ENCODE data around the gene ST8SIA1. TPM values are rescaled to one million over a fixed set of nuclear protein-coding genes. Genes with fewer than 3 reads are reported as not detected.

The ST8SIA1 gene
- polyA plus RNA-seq, 1 of the 3 experiments (the other 2 are of a cell fraction), result 0.12 TPM

DNA sequence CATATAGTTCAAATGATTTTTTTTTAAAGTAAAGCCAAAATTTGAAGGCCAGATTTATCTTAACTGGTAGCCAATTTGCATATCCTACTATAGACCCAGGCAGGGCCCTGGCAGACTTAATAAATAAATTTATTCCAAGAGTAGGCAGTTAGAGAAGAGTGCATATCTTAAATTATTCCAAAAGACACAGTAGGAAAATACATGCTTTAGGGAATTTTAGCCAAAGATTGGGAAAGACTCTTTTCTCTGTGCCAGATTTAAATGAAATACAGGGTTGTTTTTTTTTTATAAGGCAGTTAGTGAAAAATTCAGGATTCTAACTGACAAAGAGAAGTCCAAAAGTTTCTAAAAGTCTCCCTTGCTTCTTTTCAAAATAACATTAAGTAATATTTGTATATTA, 65.5 kb downstream of the ST8SIA1 start:
- Histone ChIP-seq H3K4me3 (ENCODE audit: low read depth in 2 of 2, low read length in 1 of 2) (no peak overlapping the region), H2AFZ (ENCODE audit: low read depth) (no peak overlapping the region), H3K4me2 (no peak overlapping the region), H3K9me2 (no peaks in the 10 kb centered on the region), H3K27me3 (ENCODE audit: insufficient read depth) (no peaks in the 10 kb centered on the region), H3K36me3 (replicated peaks in 1 of 2; ENCODE audit: control insufficient read depth in 1 of 2, insufficient read depth in 2 of 2, low read length in 1 of 2) (no peaks in the 10 kb centered on the region), H4K20me1 (ENCODE audit: insufficient read depth) (no peaks in the 10 kb centered on the region), H3K9me3 (no peaks in the 10 kb centered on the region), H3K79me2 (ENCODE audit: insufficient read depth) (no peaks in the 10 kb centered on the region), H3F3A (replicated peaks; ENCODE audit: insufficient read depth) (no peaks in the 10 kb centered on the region), H3K9ac (no peak overlapping the region), H3K27ac (ENCODE audit: low read depth in 2 of 2, low read length in 1 of 2) (no peak overlapping the region), H3K4me1 (ENCODE audit: control insufficient read depth in 1 of 2, insufficient read depth in 2 of 2, low read depth in 1 of 2, low read length in 1 of 2) (no peaks in the 10 kb centered on the region; a peak in 2 of 4 replicates)
- TF ChIP-seq MXI1 (IDR thresholded peaks at IDR 0.05; ENCODE audit: low read depth, low read length), result no peak
- TF ChIP-seq RFX5 (IDR thresholded peaks at IDR 0.05; ENCODE audit: low read length), result no peak
- TF ChIP-seq EP300 (IDR thresholded peaks at IDR 0.05; ENCODE audit: borderline replicate concordance in 1 of 2, low read depth in 1 of 2, low read length in 1 of 2), result no peak
- TF ChIP-seq SIN3A (IDR thresholded peaks at IDR 0.05; ENCODE audit: borderline replicate concordance, low read depth, low read length), result no peak
- TF ChIP-seq JUND (IDR thresholded peaks at IDR 0.05), result no peak
- no peak for TF ChIP-seq REST (IDR thresholded peaks at IDR 0.05; ENCODE audit: low read depth, low read length)
- TF ChIP-seq MEF2A (IDR thresholded peaks at IDR 0.05; ENCODE audit: borderline replicate concordance, low read depth), result no peak
- no peak for TF ChIP-seq PBX3 (IDR thresholded peaks at IDR 0.05)
- TF ChIP-seq NRF1 (IDR thresholded peaks at IDR 0.05; ENCODE audit: low read depth, low read length), result no peak
- TF ChIP-seq, protein P1, sequence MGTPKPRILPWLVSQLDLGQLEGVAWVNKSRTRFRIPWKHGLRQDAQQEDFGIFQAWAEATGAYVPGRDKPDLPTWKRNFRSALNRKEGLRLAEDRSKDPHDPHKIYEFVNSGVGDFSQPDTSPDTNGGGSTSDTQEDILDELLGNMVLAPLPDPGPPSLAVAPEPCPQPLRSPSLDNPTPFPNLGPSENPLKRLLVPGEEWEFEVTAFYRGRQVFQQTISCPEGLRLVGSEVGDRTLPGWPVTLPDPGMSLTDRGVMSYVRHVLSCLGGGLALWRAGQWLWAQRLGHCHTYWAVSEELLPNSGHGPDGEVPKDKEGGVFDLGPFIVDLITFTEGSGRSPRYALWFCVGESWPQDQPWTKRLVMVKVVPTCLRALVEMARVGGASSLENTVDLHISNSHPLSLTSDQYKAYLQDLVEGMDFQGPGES (IDR thresholded peaks at IDR 0.05; ENCODE audit: low read depth, low read length), result no peak
- no peak for TF ChIP-seq SMC3 (IDR thresholded peaks at IDR 0.05; ENCODE audit: low read depth, low read length)
- TF ChIP-seq FOXM1 (IDR thresholded peaks at IDR 0.05; ENCODE audit: low read depth), result no peak
- TF ChIP-seq CHD2 (IDR thresholded peaks at IDR 0.05; ENCODE audit: low read length, partially characterized antibody), result no peak
- TF ChIP-seq, protein P2, sequence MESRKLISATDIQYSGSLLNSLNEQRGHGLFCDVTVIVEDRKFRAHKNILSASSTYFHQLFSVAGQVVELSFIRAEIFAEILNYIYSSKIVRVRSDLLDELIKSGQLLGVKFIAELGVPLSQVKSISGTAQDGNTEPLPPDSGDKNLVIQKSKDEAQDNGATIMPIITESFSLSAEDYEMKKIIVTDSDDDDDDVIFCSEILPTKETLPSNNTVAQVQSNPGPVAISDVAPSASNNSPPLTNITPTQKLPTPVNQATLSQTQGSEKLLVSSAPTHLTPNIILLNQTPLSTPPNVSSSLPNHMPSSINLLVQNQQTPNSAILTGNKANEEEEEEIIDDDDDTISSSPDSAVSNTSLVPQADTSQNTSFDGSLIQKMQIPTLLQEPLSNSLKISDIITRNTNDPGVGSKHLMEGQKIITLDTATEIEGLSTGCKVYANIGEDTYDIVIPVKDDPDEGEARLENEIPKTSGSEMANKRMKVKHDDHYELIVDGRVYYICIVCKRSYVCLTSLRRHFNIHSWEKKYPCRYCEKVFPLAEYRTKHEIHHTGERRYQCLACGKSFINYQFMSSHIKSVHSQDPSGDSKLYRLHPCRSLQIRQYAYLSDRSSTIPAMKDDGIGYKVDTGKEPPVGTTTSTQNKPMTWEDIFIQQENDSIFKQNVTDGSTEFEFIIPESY (IDR thresholded peaks at IDR 0.05; ENCODE audit: borderline replicate concordance, low read depth), result no peak
- no peak for TF ChIP-seq FOSL2 (IDR thresholded peaks at IDR 0.05; ENCODE audit: borderline replicate concordance, low read depth)
- TF ChIP-seq GABPA (IDR thresholded peaks at IDR 0.05; ENCODE audit: low read depth), result no peak
- ChIA-PET POLR2A (no interaction called here), CTCF (no interaction called here)
- DNase-seq, result no peak
